Esophagus squamous epithelium (tissue), 5 donors: ENCODE results near the gene USP2. TPM values are rescaled to one million over a fixed set of nuclear protein-coding genes. Genes with fewer than 3 reads are reported as not detected.

Source experiments
- DNase-seq: peaks from one replicate; lab custom pipeline; 2025; lab: John Stamatoyannopoulos, UW
- H3K27ac ChIP-seq, 4 donors: fragments of 200-600 bp; sonication (generic); one replicate each; pipeline ENCODE4 v1.5.1; 2016 to 2019; ENCODE audit warnings: mild to moderate bottlenecking in 1 of 4
- H3K27me3 ChIP-seq, 4 donors: fragments of 200-600 bp; sonication (generic); 1 replicate in 3 of 4; 2 replicates in 1 of 4; pipeline versions ENCODE4 v1.5.1 to v1.6.0; 2017 to 2021; ENCODE audit warnings: antibody characterized with exemption in 1 of 4
- H3K36me3 ChIP-seq, 3 donors: fragments of 200-600 bp; sonication (generic); one replicate each; pipeline ENCODE4 v1.5.1; 2016 to 2019
- H3K4me1 ChIP-seq, 3 donors: fragments of 200-600 bp; sonication (generic); one replicate each; pipeline ENCODE4 v1.5.1; 2017 to 2019
- H3K4me3 ChIP-seq, 4 donors: fragments of 200-600 bp; sonication (generic); 1 replicate in 3 of 4; 2 replicates in 1 of 4; pipeline ENCODE4 v1.5.1; 2016 to 2019; ENCODE audit warnings: mild to moderate bottlenecking in 2 of 4, moderate library complexity in 1 of 4
- H3K9me3 ChIP-seq, 3 donors: fragments of 200-600 bp; sonication (generic); one replicate each; pipeline ENCODE4 v1.5.1; 2016 to 2019
- POLR2A ChIP-seq, 4 donors: fragments of 450-650 bp; IDR thresholded peaks; one replicate each; pipeline ENCODE4 v1.6.1; 2017; ENCODE audit warnings: antibody characterized with exemption in 4 of 4, mild to moderate bottlenecking in 4 of 4, moderate library complexity in 3 of 4
- WGBS, 2 donors: methylation state at CpG; one replicate each; pipeline ENCODE4 v1.1.5; 2018; 5-methylcytosine and 5-hydroxymethylcytosine counted together
- intact Hi-C: fragments of 100-400 bp; cut with DNase I; formaldehyde crosslinking; loops from one replicate; pipeline ENCODE4 v1.15.0; 2022
- total RNA-seq, 4 donors: library from RNA; depleted of rRNA; stranded (reverse); fragments of >200 nt; gene quantifications; one replicate each; pipeline ENCODE4 v1.1.0, GENCODE V29; 2016
- TF ChIP-seq, protein P1 (sequence below), 6 experiments: fragments of 450-650 bp in 4 of 6; fragments of 200-600 bp in 2 of 6; sonication (generic) in 2 of 6; IDR thresholded peaks; one replicate each; pipeline ENCODE4 v1.5.1; 2016 to 2019; ENCODE audit warnings: antibody characterized with exemption in 6 of 6, mild to moderate bottlenecking in 4 of 6, moderate library complexity in 4 of 6
- donor health status: DM: yes; HTN: yes; CAD: no.

The USP2 gene
- total RNA-seq, 4 donors from 2014 or later, result 1.9 to 9.6 (median 4.8) TPM

DNA sequence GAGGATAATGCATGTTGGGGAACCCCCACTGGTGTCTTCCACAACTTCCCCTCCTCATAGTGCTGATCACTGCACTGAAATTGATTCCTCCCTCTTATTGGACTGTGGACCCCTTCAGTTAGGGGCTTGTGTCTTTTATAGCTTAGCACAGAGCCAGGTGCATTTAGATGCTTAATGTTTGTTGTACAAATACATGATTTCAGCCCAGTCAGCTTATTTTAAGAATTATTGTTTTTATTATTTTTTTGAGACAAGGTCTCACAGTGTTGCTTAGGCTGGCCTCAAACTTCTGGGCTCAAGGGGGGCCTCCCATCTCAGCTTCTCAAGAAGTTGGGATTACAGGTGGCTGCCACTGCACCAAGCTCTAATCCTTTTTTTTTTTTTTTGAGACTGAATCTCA is 33.2 kb upstream of the USP2 start:
- peaks cover 0 to 17% (median 13%) of the 10 kb centered on the region in 3 donors for H3K4me1 ChIP-seq
- H3K4me3 ChIP-seq, result no peak overlapping the region
- H3K36me3 ChIP-seq, result no peaks in the 10 kb centered on the region
- no peak for DNase-seq
- H3K9me3 ChIP-seq, result no peaks in the 10 kb centered on the region
- H3K27me3 ChIP-seq, result peaks cover 0 to 16% (median 0%) of the 10 kb centered on the region in 4 donors
- TF ChIP-seq, protein P1, sequence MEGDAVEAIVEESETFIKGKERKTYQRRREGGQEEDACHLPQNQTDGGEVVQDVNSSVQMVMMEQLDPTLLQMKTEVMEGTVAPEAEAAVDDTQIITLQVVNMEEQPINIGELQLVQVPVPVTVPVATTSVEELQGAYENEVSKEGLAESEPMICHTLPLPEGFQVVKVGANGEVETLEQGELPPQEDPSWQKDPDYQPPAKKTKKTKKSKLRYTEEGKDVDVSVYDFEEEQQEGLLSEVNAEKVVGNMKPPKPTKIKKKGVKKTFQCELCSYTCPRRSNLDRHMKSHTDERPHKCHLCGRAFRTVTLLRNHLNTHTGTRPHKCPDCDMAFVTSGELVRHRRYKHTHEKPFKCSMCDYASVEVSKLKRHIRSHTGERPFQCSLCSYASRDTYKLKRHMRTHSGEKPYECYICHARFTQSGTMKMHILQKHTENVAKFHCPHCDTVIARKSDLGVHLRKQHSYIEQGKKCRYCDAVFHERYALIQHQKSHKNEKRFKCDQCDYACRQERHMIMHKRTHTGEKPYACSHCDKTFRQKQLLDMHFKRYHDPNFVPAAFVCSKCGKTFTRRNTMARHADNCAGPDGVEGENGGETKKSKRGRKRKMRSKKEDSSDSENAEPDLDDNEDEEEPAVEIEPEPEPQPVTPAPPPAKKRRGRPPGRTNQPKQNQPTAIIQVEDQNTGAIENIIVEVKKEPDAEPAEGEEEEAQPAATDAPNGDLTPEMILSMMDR (IDR thresholded peaks at IDR 0.05), result no peak
- no peak for TF ChIP-seq POLR2A (IDR thresholded peaks at IDR 0.05)
- intact Hi-C loops, result no loop called here
- no peak overlapping the region for H3K27ac ChIP-seq

DNA sequence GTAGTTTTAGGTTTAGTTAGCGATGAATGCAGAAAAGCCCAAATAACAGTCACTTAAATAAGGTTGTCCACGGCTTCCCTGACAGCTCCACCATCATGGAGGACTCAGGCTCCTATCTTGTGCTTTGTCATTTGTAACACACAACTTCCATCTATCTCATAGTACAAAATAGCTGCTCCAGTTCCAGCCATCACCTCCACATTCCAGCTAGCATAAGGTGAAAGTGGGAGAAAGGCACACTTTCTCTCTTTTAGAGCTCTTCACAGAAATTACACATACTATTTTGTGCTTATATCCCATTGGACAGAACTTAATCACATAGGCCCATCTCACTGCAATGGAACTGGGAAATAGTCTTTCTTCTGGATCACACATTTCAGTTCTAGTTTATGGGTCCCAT is 32.8 kb upstream of the USP2 start:
- 83 to 100% methylated on average over 1 to 2 of the region's 2 CpGs for WGBS, 2 donors
- Histone ChIP-seq H3K36me3 (no peaks in the 10 kb centered on the region), H3K9me3 (no peaks in the 10 kb centered on the region), H3K27ac (no peak overlapping the region), H3K4me1 (peaks cover 0 to 17% (median 13%) of the 10 kb centered on the region in 3 donors), H3K4me3 (no peak overlapping the region), H3K27me3 (peaks cover 0 to 11% (median 0%) of the 10 kb centered on the region in 4 donors)
- no peak for TF ChIP-seq POLR2A (IDR thresholded peaks at IDR 0.05)
- TF ChIP-seq, protein P1 (IDR thresholded peaks at IDR 0.05), result no peak
- DNase-seq, result no peak
- intact Hi-C loops, result no loop called here

DNA sequence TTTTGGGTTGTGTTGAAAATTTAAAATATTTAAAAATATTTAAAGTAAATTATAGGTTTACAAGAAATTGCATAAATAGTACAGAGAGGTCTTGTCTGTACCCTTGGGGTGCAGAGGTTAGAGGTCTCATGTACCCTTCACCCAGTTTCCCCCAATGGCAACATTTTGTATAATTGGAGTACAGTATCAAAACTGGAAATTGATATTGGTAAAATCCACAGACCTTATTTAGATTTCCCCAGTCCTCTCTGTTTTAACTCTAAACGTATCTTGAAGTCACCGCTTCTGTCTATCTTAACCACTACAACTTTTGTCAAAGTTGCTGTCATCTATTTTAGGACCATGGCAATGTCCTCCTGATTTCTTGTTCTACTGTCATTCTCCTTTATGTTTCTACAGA is 30.6 kb upstream of the USP2 start:
- no peaks in the 10 kb centered on the region for H3K36me3 ChIP-seq
- H3K4me3 ChIP-seq, result no peak overlapping the region
- intact Hi-C loops, result no loop called here
- TF ChIP-seq, protein P1 (IDR thresholded peaks at IDR 0.05), result no peak
- no peak for TF ChIP-seq POLR2A (IDR thresholded peaks at IDR 0.05)
- no peaks in the 10 kb centered on the region for H3K27me3 ChIP-seq
- 95 to 97% methylated on average over 2 of the region's 2 CpGs for WGBS, 2 donors
- no peaks in the 10 kb centered on the region for H3K9me3 ChIP-seq
- DNase-seq, result no peak
- no peak overlapping the region for H3K27ac ChIP-seq
- H3K4me1 ChIP-seq, result peaks cover 0 to 3% (median 2%) of the 10 kb centered on the region in 3 donors

DNA sequence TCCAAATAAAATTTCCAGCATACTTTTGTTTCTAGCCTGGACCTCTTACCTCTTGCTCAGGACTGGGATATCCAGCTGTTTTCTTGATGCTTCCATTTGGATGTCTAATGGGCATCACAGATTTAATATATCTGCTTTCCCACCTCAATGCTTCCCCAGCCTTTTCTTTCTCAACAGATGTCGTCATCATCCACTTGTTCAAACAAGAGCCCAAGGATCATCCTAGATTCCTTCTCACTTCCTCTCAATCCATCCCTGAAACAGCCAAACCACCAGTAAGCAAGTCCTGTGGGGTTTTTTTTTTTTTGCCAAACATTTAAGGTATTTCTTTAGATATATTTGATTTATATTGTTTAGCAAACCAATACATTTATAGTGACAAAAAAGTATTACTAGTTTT is 29.0 kb upstream of the USP2 start:
- no peaks in the 10 kb centered on the region for H3K36me3 ChIP-seq
- WGBS, 2 donors, result 65 to 76% methylated on average over 1 of the region's 1 CpG
- DNase-seq, result no peak
- intact Hi-C loops, result no loop called here
- H3K27me3 ChIP-seq, result no peaks in the 10 kb centered on the region
- H3K27ac ChIP-seq, result no peak overlapping the region
- H3K4me3 ChIP-seq, result no peak overlapping the region
- no peaks in the 10 kb centered on the region for H3K9me3 ChIP-seq
- TF ChIP-seq, protein P1 (IDR thresholded peaks at IDR 0.05), result no peak
- TF ChIP-seq POLR2A (IDR thresholded peaks at IDR 0.05), result no peak
- no peaks in the 10 kb centered on the region for H3K4me1 ChIP-seq

DNA sequence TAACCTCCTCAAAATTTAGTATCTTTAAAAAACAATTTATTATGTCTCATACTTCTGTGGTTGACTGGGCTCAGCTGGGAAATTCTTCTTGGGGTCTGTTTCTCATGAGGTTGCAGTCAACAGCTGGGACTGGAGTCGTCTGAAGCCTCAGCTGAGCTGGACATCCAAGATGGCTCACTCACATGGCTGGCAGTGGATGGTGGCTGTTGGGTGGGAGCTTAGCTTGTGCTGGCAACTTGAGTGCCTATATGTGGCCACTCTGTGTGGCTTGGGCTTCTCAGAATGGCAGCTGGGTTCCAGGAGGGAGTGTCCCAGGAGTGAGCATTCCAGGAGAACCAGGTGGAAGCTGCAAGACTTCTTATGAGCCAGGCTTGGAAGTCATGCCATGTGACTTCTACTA is 28.2 kb upstream of the USP2 start:
- WGBS, 2 donors, result 50 to 60% methylated on average over 1 of the region's 1 CpG
- Histone ChIP-seq H3K9me3 (no peaks in the 10 kb centered on the region), H3K27me3 (no peaks in the 10 kb centered on the region), H3K4me1 (no peaks in the 10 kb centered on the region), H3K36me3 (no peaks in the 10 kb centered on the region), H3K27ac (no peak overlapping the region), H3K4me3 (no peak overlapping the region)
- intact Hi-C loops, result no loop called here
- DNase-seq, result no peak
- TF ChIP-seq, protein P1 (IDR thresholded peaks at IDR 0.05), result no peak
- TF ChIP-seq POLR2A (IDR thresholded peaks at IDR 0.05), result no peak
